Measurements from ENCODE around the gene DEDD. TPM values are rescaled to one million over a fixed set of nuclear protein-coding genes. Genes with fewer than 3 reads are reported as not detected.

DEDD gene
- total and polyA plus RNA-seq, 2 of the 13 experiments (the other 11 are each of a cell fraction or from before 2014, with no cell fraction given) = 12.6 to 27.8 TPM

GRCh38 chr1:161165742-161166668 is 33.5 kb upstream of the DEDD start, which contains the start of gene PPOX (continued):
- TF ChIP-seq ZNF746 (CRISPR knock-in tag; IDR thresholded peaks at IDR 0.05) = 0 out of 2 replicates have a peak, but pooled peaks have one; percentile 43
- TF ChIP-seq CSRNP2 (CRISPR knock-in tag; conservative IDR thresholded peaks at IDR 0.05; ENCODE audit: low read depth) = no peak
- TF ChIP-seq POLR2G (IDR thresholded peaks at IDR 0.05; ENCODE audit: low read depth, low read length) = peak; percentile 74
- no peak; the same call in 1 of the 2 replicates for TF ChIP-seq ZSCAN20 (CRISPR knock-in tag; IDR thresholded peaks at IDR 0.05; ENCODE audit: borderline replicate concordance)
- TF ChIP-seq ZNF234 (CRISPR knock-in tag; conservative IDR thresholded peaks at IDR 0.05) = no peak
- no peak; the same call in 1 of the 2 replicates for TF ChIP-seq IKZF5 (CRISPR knock-in tag; IDR thresholded peaks at IDR 0.05)
- peak; percentile 67 for TF ChIP-seq HOXA3 (CRISPR knock-in tag; IDR thresholded peaks at IDR 0.05)
- no peak for TF ChIP-seq ZMYM3 (CRISPR knock-in tag; IDR thresholded peaks at IDR 0.05)
- no peak for TF ChIP-seq FOSL1 (CRISPR knock-in tag; IDR thresholded peaks at IDR 0.05; ENCODE audit: borderline replicate concordance)
- no peak for TF ChIP-seq ZNF232 (CRISPR knock-in tag; IDR thresholded peaks at IDR 0.05; ENCODE audit: borderline replicate concordance)
- TF ChIP-seq ZNF484 (CRISPR knock-in tag; IDR thresholded peaks at IDR 0.05; ENCODE audit: borderline replicate concordance, low read depth) = no peak
- TF ChIP-seq PHF5A (CRISPR knock-in tag; IDR thresholded peaks at IDR 0.05; ENCODE audit: low read depth, unreplicated experiment) = no peak
- TF ChIP-seq E2F5 (CRISPR knock-in tag; conservative IDR thresholded peaks at IDR 0.05) = no peak
- TF ChIP-seq ARNT2 (CRISPR knock-in tag; IDR thresholded peaks at IDR 0.05; ENCODE audit: low read depth) = peak; percentile 77
- TF ChIP-seq CEBPB (IDR thresholded peaks at IDR 0.05; ENCODE audit: borderline replicate concordance, low read depth, low read length) = no peak
- TF ChIP-seq NR2F6 (IDR thresholded peaks at IDR 0.05) = no peak
- TF ChIP-seq NR2F6 (CRISPR knock-in tag; IDR thresholded peaks at IDR 0.05) = no peak; the same call in 1 of the 2 replicates
- TF ChIP-seq MXD4 (CRISPR knock-in tag; IDR thresholded peaks at IDR 0.05) = peak; percentile 71; the same call in 1 of the 2 replicates
- TF ChIP-seq ZNF263 (CRISPR knock-in tag; IDR thresholded peaks at IDR 0.05) = no peak
- no peak for TF ChIP-seq ZFP41 (CRISPR knock-in tag; IDR thresholded peaks at IDR 0.05; ENCODE audit: borderline replicate concordance)
- TF ChIP-seq ZNF569 (CRISPR knock-in tag; IDR thresholded peaks at IDR 0.05; ENCODE audit: borderline replicate concordance) = 0 out of 2 replicates have a peak, but pooled peaks have one; percentile 72
- TF ChIP-seq ZC3H13 (CRISPR knock-in tag; IDR thresholded peaks at IDR 0.05) = peak; percentile 73; the same call in 1 of the 2 replicates
- no peak; the same call in 1 of the 2 replicates for TF ChIP-seq ZNF547 (CRISPR knock-in tag; IDR thresholded peaks at IDR 0.05)
- TF ChIP-seq ZNF615 (CRISPR knock-in tag; IDR thresholded peaks at IDR 0.05; ENCODE audit: borderline replicate concordance) = no peak
- TF ChIP-seq ZNF75D (CRISPR knock-in tag; IDR thresholded peaks at IDR 0.05; ENCODE audit: borderline replicate concordance) = no peak
- TF ChIP-seq CCAR2 (optimal IDR thresholded peaks at IDR 0.05; ENCODE audit: low read depth, low read length) = no peak

Data from HepG2 (cell line).